Renal pelvis (tissue), 4 donors: ENCODE measurements around the gene UNC5C. TPM values are rescaled to one million over a fixed set of nuclear protein-coding genes. Genes with fewer than 3 reads are reported as not detected.

Experiments used
- DNase-seq: peaks from one replicate; pipeline ENCODE4 v3.0.0-alpha.2; 2013
- polyA plus RNA-seq, 3 donors: library from polyadenylated mRNA; unstranded; fragments of 120-200 nt; gene quantifications; one replicate each; pipeline ENCODE4 v1.2.1, GENCODE V29; 2013; ENCODE audit not compliant: insufficient read length in 3 of 3

The UNC5C gene
- polyA plus RNA-seq, 3 donors, result 33.3 to 42.0 (median 39.6) TPM

- DNase-seq, result no peak
These were observed 880 bp downstream of the UNC5C start for GRCh38 chr4:95547715-95548471.

- DNase-seq, result no peak
These were observed 1.7 kb downstream of the UNC5C start for GRCh38 chr4:95546866-95547714.

GRCh38 chr4:95546221-95546620 lies 2.6 kb downstream of the UNC5C start:
- DNase-seq, result no peak

- no peak for DNase-seq
These were observed 3.2 kb downstream of the UNC5C start for GRCh38 chr4:95545546-95545945.

DNA sequence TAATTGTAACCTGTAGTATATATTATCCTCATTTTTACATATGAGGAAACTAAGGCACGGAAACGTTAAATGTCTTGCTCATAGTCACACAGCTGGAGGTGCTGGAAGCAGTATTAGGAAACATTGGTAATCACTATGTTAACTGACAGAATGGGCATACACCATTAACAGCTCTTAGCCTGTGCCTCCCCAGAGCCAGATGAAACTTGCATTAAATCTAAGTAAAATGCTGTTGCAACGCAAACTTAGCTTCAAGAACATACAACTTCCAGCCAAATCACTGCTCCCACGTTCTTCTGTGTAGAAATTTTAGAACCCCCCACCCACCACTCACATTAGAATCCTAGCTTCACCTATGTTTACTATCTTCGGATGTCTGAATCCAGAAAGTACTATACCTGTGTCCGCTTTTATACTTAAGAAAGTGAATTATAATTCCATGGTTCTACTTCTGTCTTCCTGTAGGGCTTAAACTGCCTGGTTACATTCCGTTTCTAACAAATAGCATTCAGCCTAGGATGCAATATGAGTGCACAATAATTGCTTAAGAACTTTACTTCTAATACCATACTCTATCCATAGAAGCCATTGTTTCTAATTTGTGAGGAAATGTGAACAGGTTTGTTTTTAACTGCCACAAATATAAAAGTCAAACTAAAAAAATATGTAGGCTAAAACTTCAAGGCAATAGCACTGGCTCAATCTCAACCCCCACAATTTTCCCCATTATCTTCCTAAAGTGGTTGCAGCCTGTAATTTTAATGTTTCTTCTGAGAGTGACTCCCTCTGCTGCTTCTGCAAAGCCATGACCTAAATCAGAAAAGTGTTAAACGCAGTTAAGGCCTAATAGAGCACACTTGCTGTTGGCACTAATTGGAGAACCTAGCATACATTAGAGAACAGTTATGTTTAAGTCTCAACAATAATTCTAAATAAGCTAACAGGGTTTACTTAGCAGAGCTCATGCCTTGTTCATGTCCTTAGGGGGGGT lies 4.4 kb downstream of the UNC5C start:
- no peak for DNase-seq

GRCh38 chr4:95541889-95542607 lies 6.7 kb downstream of the UNC5C start:
- no peak for DNase-seq

GRCh38 chr4:95541094-95541493 lies 7.7 kb downstream of the UNC5C start:
- no peak for DNase-seq

DNA sequence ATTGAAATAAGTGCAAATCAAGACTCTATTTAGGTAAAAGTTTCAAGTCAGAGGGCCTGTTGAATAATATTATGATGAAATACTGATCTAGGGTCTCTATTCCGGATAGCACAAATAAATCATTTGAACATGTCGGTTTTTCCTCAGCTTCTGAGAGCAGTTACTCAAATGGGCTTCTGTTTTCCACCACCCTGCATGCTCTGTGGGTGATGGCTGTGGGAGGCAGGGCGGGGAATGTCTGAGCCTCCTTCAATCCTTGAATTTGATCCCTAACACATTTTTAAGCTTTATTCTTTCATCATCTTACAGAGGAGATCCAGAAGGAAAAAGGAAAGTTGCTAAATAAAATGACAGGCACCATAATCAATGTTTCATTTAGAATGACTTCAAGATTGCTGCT lies 8.5 kb downstream of the UNC5C start:
- DNase-seq, result no peak

DNA sequence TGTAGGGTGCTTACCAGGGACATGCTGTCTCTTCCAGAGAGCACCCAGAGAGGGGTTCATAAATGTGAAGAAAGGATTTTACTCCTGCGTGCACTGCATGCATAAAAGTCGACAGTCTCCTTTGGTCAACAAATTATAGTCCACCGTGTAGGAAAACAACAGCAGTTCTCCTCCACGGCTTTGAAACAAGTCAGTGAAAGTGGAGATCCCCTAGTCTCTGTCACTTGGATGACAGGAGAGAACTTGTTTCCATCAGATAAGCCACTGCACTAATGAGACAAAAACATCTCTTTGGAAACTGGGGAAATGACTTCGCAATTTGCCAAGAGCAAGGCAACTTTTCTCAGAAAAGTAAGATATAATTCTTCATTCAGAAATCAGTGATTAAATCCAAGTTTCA lies 9.7 kb downstream of the UNC5C start:
- no peak for DNase-seq

DNA sequence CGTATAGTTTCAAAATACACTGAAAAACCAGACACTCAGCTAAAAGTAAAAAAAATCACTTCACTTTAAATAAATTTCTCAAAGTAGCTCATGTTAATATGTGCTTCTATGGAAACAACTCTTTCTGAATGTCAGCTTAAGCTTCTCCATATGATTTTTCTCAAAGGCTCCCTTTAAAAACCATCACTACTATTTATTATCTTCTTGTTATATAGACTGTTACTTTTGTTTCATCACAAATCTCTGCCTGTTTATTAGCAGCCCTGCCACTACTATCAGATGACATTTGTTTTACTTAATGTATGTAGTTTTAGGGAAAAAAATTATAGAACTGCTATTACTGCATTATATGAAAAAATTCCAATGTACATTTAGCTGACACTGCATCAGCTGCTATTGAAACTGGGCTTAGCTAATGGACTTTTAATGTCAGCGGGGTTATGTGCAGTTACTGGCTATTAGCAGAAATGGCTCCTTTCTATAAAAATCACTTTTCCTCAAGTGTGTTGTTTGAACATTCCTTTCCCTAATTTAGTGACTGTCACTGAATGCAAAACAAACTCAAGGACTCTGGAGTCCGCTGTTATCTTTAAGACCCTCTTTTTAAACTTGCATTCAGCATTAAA lies 10.8 kb downstream of the UNC5C start:
- no peak for DNase-seq

GRCh38 chr4:95537191-95537590 lies 11.6 kb downstream of the UNC5C start:
- no peak for DNase-seq

DNA sequence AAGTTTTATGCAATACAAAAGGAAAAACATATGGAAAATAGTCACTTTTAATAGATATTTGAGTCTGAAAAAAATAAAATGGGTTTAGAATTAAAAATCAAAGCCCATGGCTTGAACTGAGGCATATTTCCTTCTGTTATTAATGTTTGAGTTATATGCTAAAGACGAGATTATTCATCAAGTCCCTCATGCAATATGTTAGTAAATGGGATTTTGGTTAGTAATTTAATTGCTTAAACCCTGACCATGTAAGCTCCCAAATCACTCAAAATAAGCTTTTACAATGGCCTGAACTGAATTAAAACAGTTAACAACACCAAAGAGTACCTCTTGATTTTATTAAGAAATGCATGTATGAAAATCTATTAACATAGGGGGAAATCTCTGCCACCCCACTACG lies 12.1 kb downstream of the UNC5C start:
- no peak for DNase-seq

DNA sequence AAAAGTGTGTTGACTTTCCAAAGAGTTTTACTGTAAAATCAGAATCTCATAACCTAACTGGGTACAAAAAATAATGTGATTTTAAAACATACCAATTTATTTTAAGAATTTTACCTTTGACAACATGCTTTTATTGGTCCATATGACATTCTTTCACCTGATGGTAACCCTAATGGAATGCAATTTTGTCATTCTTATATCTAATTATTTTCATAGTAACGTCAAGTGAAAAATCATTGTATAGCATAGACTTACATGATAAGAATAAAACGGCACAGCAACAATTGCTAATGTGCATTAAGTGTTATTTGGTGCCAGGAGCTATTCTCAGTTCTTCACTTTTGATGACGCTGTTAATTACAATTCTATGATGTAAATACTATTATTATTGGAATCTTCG lies 13.6 kb downstream of the UNC5C start:
- DNase-seq, result no peak

GRCh38 chr4:95534032-95534431 lies 14.7 kb downstream of the UNC5C start:
- no peak for DNase-seq

DNA sequence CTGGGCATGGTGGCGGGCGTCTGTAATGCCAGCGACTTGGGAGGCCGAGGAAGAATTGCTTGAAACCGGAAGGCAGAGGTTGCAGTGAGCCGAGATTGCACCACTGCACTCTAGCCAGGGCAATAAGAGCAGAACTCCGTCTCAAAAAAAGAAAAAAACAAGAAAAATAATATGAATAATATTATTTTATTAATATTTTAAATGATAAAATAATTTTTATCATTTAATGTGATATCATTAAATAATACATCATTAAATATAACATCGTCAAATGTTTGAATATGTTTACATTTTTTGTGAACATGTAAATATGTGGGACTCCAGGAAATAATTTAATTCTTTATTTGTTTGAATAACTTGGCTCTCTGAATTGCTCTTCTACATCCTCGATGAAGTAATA lies 15.5 kb downstream of the UNC5C start:
- DNase-seq, result no peak

DNA sequence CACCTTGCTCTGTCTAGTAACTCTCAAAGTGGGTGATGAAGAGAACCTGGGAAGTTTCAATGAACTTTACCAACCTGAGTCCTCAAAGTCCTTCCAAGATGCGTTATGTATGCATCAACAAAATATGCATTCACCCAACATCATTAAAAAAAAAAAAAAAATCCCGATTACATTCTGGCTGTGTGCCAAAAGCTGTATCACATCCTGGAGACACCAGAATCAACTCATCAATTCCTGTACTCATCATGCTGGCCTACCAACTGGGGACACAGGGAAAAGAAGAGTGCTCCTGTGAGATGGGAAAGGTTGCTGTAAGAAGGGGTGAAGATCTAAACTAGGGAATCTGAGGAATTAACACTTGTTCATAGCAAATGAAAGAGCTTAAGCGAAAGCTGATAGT lies 16.5 kb downstream of the UNC5C start:
- DNase-seq, result no peak

DNA sequence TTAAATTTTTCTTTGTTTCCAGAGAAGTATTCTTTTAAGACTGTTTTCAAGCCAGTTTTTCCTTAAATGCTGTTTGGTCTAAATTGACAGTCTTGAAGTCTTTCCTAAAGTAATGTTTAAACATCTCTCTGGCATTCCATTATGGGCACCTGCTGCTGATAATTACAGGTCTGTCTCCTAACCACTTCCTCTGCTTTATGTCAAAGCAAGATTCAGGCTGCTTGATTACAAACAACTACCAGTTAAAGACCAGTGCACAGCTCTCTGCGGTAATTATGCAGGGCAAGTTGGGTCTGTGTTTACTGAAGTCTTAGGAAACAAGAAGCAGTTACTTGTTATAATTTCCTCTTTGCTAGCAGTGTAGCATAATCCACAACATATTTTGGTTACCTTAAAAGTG lies 17.6 kb downstream of the UNC5C start:
- no peak for DNase-seq

DNA sequence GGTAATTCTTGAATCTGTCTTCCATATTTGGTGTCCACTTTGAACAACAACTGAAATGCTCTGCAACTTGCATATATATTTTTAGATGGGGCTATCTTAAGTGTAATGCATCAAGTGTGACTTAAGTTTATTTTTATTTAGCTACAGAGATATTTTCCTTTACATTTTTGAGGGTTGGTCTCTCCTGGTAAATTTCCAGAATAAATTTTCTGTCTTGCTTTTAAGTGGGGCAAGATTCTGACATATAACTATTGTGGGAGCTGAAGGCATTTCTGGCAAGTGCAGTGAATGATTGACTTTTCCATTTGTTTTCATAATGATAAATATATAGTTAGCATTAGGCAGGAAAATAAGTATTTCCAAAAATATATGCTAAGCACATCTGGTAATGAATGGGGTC lies 18.8 kb downstream of the UNC5C start:
- DNase-seq, result no peak

- DNase-seq, result no peak
These were observed 20.3 kb downstream of the UNC5C start for GRCh38 chr4:95528388-95528948.

DNA sequence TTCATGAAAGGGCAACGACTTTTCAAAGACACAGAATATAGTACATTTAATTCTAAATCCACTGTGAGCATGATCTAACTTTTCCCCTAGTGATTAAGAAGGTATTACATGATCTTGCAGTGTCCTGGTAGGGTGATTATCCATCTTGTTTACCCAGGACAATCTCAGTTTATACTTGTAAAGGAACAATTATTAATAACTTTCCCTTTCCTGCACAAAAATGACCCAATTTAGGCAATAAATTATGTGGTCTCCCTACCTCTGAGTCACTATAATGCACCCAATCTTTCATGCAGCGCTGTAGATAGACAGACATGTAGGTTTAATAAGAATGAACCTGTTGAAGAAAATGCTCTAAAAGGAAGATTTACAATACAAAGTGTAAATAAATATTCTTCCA lies 22.7 kb downstream of the UNC5C start:
- DNase-seq, result no peak

- no peak for DNase-seq
These were observed 24.0 kb downstream of the UNC5C start for GRCh38 chr4:95524729-95525128.
